HEK293T (cell line): ENCODE results near the gene FMNL1.

ENCODE experiments used
- ELF4 ChIP-seq: fragments of 450-650 bp; IDR thresholded peaks from 2 replicates; pipeline ENCODE4 v1.6.1; 2017; ENCODE audit warnings: antibody characterized with exemption
- FOXM1 ChIP-seq: fragments of 450-650 bp; IDR thresholded peaks from 2 replicates; pipeline ENCODE4 v1.6.1; 2017; ENCODE audit warnings: mild to moderate bottlenecking, borderline replicate concordance
- HDGF ChIP-seq: fragments of 450-650 bp; IDR thresholded peaks from 2 replicates; pipeline ENCODE4 v1.6.1; 2017; ENCODE audit warnings: antibody characterized with exemption, borderline replicate concordance
- SP1 ChIP-seq: fragments of 450-650 bp; IDR thresholded peaks from 2 replicates; pipeline ENCODE4 v1.6.1; 2017

GRCh38 chr17:45246338-45246737 is 24.7 kb downstream of the FMNL1 start:
- no peak for TF ChIP-seq SP1
- TF ChIP-seq ELF4, result no peak
- no peak for TF ChIP-seq HDGF
- TF ChIP-seq FOXM1, result no peak
